ENCODE data around the gene GJC2. TPM values are rescaled to one million over a fixed set of nuclear protein-coding genes. Genes with fewer than 3 reads are reported as not detected.
"Not testable (repeated sequence)": the region's sequence is repeated elsewhere in the genome, so short reads cannot be mapped to it uniquely, and the experiment has no call there.

Gene GJC2
- total RNA-seq, 1 experiment from 2014 or later, result not detected

DNA sequence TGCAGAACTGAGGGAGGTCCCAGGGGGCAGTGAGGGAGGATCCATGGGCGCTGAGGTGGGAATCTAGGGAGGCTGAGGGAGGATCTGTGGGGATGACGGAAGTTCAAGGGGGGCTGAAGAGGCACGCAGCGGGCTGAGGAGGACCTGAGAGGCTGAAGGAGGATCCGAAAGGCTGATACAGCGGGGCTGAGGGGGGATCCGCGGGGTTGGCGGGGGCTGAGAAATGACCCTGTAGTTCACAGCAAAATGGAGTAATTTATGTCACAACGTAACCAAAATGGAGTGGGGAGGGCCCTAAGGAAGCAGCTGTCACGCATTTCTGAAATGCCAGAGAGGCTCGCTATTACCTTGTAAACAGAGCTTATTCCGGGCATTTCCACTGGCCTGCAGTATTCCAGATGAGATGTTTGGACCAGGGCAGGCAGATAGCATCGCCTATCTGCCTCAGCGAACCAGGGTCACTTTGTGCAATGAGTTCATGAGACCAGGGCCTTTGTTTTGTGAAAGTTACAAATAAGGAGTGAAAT lies 39.7 kb upstream of the GJC2 start:
- Histone ChIP-seq H3K79me2 (ENCODE audit: low read length) (peaks cover 27% of the 10 kb centered on the region), H3K27me3 (ENCODE audit: low read length) (no peaks in the 10 kb centered on the region), H3K4me2 (ENCODE audit: low read depth, low read length, poor library complexity, severe bottlenecking) (peak overlapping the region; percentile 87), H3K27ac (ENCODE audit: low read length) (peak overlapping the region; percentile 19; the same call in 1 of the 2 replicates), H3K9me3 (ENCODE audit: low read length) (no peaks in the 10 kb centered on the region), H4K20me1 (ENCODE audit: insufficient read depth, low read depth, low read length) (no peaks in the 10 kb centered on the region), H3K36me3 (ENCODE audit: insufficient read depth, low read length) (peaks cover 9% of the 10 kb centered on the region; the same call in 1 of the 2 replicates), H3K9me2 (replicated peaks; ENCODE audit: insufficient read depth, low read length) (no peaks in the 10 kb centered on the region), H3K4me3 (ENCODE audit: low read length) (peak overlapping the region; percentile 87), H3K4me1 (ENCODE audit: low read length) (peaks cover 19% of the 10 kb centered on the region), H3K9ac (ENCODE audit: low read length) (peak overlapping the region; percentile 84), H2AFZ (ENCODE audit: low read length) (peak overlapping the region; percentile 52; the same call in 1 of the 2 replicates)
- DNase-seq, result no peak

GRCh38 chr1:228110556-228110955 lies 39.2 kb upstream of the GJC2 start:
- Histone ChIP-seq H3K36me3 (ENCODE audit: insufficient read depth, low read length) (peaks cover 8% of the 10 kb centered on the region; the same call in 1 of the 2 replicates), H3K4me1 (ENCODE audit: low read length) (peaks cover 19% of the 10 kb centered on the region), H3K79me2 (ENCODE audit: low read length) (peaks cover 31% of the 10 kb centered on the region), H3K9me2 (replicated peaks; ENCODE audit: insufficient read depth, low read length) (no peaks in the 10 kb centered on the region), H4K20me1 (ENCODE audit: insufficient read depth, low read depth, low read length) (no peaks in the 10 kb centered on the region), H3K27ac (ENCODE audit: low read length) (no peak overlapping the region; the same call in 1 of the 2 replicates), H3K9me3 (ENCODE audit: low read length) (no peaks in the 10 kb centered on the region), H3K4me3 (ENCODE audit: low read length) (no peak overlapping the region), H3K27me3 (ENCODE audit: low read length) (no peaks in the 10 kb centered on the region), H2AFZ (ENCODE audit: low read length) (no peak overlapping the region), H3K9ac (ENCODE audit: low read length) (no peak overlapping the region), H3K4me2 (ENCODE audit: low read depth, low read length, poor library complexity, severe bottlenecking) (no peak overlapping the region)
- DNase-seq, result no peak

DNA sequence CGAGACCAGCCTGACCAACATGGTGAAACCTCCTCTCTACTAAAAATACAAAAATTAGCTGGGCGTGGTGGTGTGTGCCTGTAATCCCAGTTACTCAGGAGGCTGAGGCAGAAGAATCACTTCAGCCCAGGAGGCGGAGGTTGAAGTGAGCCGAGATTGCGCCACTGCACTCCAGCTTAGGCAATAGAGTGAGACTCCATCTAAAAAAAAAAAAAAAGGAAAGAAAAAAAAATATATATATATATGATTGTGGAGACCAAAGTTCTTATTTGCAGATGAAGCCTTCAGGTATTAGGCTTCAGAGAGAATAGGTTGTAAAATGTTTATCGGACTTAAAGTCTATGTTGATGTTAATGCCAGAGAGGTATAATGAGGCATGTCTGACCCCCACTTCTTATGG lies 38.4 kb upstream of the GJC2 start:
- DNase-seq; H3K4me3 ChIP-seq (ENCODE audit: low read length); H3K9me3 ChIP-seq (ENCODE audit: low read length); H3K27ac ChIP-seq (ENCODE audit: low read length); H2AFZ ChIP-seq (ENCODE audit: low read length); H3K9me2 ChIP-seq (replicated peaks; ENCODE audit: insufficient read depth, low read length); H3K27me3 ChIP-seq (ENCODE audit: low read length); H3K36me3 ChIP-seq (ENCODE audit: insufficient read depth, low read length); H3K9ac ChIP-seq (ENCODE audit: low read length); H4K20me1 ChIP-seq (ENCODE audit: insufficient read depth, low read depth, low read length); H3K4me2 ChIP-seq (ENCODE audit: low read depth, low read length, poor library complexity, severe bottlenecking): not testable (repeated sequence)
- peaks cover 19% of the 10 kb centered on the region for H3K4me1 ChIP-seq (ENCODE audit: low read length)
- peaks cover 37% of the 10 kb centered on the region for H3K79me2 ChIP-seq (ENCODE audit: low read length)

GRCh38 chr1:228112167-228112566 lies 37.6 kb upstream of the GJC2 start:
- H3K4me3 ChIP-seq (ENCODE audit: low read length), result no peak overlapping the region
- no peaks in the 10 kb centered on the region for H3K27me3 ChIP-seq (ENCODE audit: low read length)
- no peak overlapping the region for H2AFZ ChIP-seq (ENCODE audit: low read length)

DNA sequence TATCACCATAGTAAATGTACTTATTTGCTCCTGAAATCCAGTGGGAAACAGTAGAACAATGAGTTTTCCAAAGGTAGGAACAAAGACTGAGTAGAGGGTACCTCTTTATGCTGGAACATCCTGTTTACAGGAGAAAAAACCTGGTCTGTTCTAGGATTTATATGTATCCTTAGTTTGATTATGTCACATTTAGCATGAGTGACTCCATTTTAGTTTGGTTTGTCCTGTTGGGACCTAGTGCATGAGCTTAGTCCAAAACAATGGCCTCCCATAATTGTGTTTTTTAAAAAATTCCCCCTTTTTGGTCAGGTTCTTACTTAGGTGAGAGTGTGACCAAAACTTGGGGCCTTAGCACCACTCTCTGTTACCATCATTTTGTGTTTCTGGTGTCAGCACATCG lies 37.1 kb upstream of the GJC2 start:
- Histone ChIP-seq H3K27me3 (ENCODE audit: low read length) (no peaks in the 10 kb centered on the region), H3K9ac (ENCODE audit: low read length) (no peak overlapping the region)

More at GRCh38 chr1:228112167-228112566, 37.6 kb upstream of the GJC2 start:
- H3K9me2 ChIP-seq (replicated peaks; ENCODE audit: insufficient read depth, low read length), result no peaks in the 10 kb centered on the region
- no peak overlapping the region for H3K9ac ChIP-seq (ENCODE audit: low read length)
- H3K4me2 ChIP-seq (ENCODE audit: low read depth, low read length, poor library complexity, severe bottlenecking), result no peak overlapping the region
- H4K20me1 ChIP-seq (ENCODE audit: insufficient read depth, low read depth, low read length), result no peaks in the 10 kb centered on the region
- H3K4me1 ChIP-seq (ENCODE audit: low read length), result peaks cover 19% of the 10 kb centered on the region
- peaks cover 42% of the 10 kb centered on the region for H3K79me2 ChIP-seq (ENCODE audit: low read length)
- no peaks in the 10 kb centered on the region; the same call in 1 of the 2 replicates for H3K36me3 ChIP-seq (ENCODE audit: insufficient read depth, low read length)
- no peak overlapping the region for H3K27ac ChIP-seq (ENCODE audit: low read length)
- H3K9me3 ChIP-seq (ENCODE audit: low read length), result no peaks in the 10 kb centered on the region
- no peak for DNase-seq

DNA sequence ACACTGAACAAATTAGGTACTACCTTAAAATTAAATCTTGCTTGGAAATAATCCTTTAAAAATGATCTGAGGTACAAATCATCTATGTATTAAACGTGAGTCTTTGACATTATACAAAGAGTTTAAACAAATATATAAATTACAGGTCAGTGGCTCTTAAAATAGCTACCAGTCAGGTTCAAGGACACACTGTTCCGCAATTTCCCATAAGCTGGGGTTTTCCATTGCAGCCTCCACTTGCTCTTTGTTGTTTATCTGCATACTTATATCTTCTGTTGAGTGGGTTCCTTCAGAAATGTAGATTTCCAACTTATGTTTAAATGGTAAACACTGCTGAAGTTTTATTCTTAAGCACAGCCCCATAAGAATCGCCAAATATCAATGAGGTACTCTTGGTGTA lies 34.9 kb upstream of the GJC2 start:
- Histone ChIP-seq H3K4me2 (ENCODE audit: low read depth, low read length, poor library complexity, severe bottlenecking) (no peak overlapping the region), H2AFZ (ENCODE audit: low read length) (no peak overlapping the region), H3K4me3 (ENCODE audit: low read length) (no peak overlapping the region)

More for the DNA sequence above, 37.1 kb upstream of the GJC2 start:
- no peaks in the 10 kb centered on the region for H3K9me2 ChIP-seq (replicated peaks; ENCODE audit: insufficient read depth, low read length)
- H3K27ac ChIP-seq (ENCODE audit: low read length), result no peak overlapping the region
- H3K36me3 ChIP-seq (ENCODE audit: insufficient read depth, low read length), result peaks cover 3% of the 10 kb centered on the region; the same call in 1 of the 2 replicates
- no peaks in the 10 kb centered on the region for H3K9me3 ChIP-seq (ENCODE audit: low read length)
- peaks cover 44% of the 10 kb centered on the region for H3K79me2 ChIP-seq (ENCODE audit: low read length)
- no peaks in the 10 kb centered on the region for H4K20me1 ChIP-seq (ENCODE audit: insufficient read depth, low read depth, low read length)
- no peak overlapping the region for H3K4me3 ChIP-seq (ENCODE audit: low read length)
- H3K4me1 ChIP-seq (ENCODE audit: low read length), result peaks cover 17% of the 10 kb centered on the region
- H3K4me2 ChIP-seq (ENCODE audit: low read depth, low read length, poor library complexity, severe bottlenecking), result no peak overlapping the region
- no peak overlapping the region for H2AFZ ChIP-seq (ENCODE audit: low read length)
- DNase-seq, result no peak

GRCh38 chr1:228117335-228117734 lies 32.4 kb upstream of the GJC2 start:
- H3K9me2 ChIP-seq (replicated peaks; ENCODE audit: insufficient read depth, low read length), result no peaks in the 10 kb centered on the region
- H2AFZ ChIP-seq (ENCODE audit: low read length), result no peak overlapping the region
- H3K27ac ChIP-seq (ENCODE audit: low read length), result no peak overlapping the region
- peaks cover 58% of the 10 kb centered on the region for H3K79me2 ChIP-seq (ENCODE audit: low read length)
- H3K4me2 ChIP-seq (ENCODE audit: low read depth, low read length, poor library complexity, severe bottlenecking), result no peak overlapping the region
- H3K36me3 ChIP-seq (ENCODE audit: insufficient read depth, low read length), result peaks cover 27% of the 10 kb centered on the region
- H3K9ac ChIP-seq (ENCODE audit: low read length), result no peak overlapping the region
- peaks cover 22% of the 10 kb centered on the region for H3K4me1 ChIP-seq (ENCODE audit: low read length)
- H4K20me1 ChIP-seq (ENCODE audit: insufficient read depth, low read depth, low read length), result no peaks in the 10 kb centered on the region
- no peaks in the 10 kb centered on the region for H3K9me3 ChIP-seq (ENCODE audit: low read length)
- no peaks in the 10 kb centered on the region for H3K27me3 ChIP-seq (ENCODE audit: low read length)
- no peak for DNase-seq
- H3K4me3 ChIP-seq (ENCODE audit: low read length), result no peak overlapping the region

More for the DNA sequence above, 34.9 kb upstream of the GJC2 start:
- no peaks in the 10 kb centered on the region for H3K9me3 ChIP-seq (ENCODE audit: low read length)
- peaks cover 46% of the 10 kb centered on the region for H3K79me2 ChIP-seq (ENCODE audit: low read length)
- DNase-seq, result no peak
- H4K20me1 ChIP-seq (ENCODE audit: insufficient read depth, low read depth, low read length), result no peaks in the 10 kb centered on the region
- H3K27ac ChIP-seq (ENCODE audit: low read length), result no peak overlapping the region
- H3K36me3 ChIP-seq (ENCODE audit: insufficient read depth, low read length), result peaks cover 21% of the 10 kb centered on the region
- H3K27me3 ChIP-seq (ENCODE audit: low read length), result no peaks in the 10 kb centered on the region
- no peaks in the 10 kb centered on the region for H3K9me2 ChIP-seq (replicated peaks; ENCODE audit: insufficient read depth, low read length)
- no peak overlapping the region for H3K9ac ChIP-seq (ENCODE audit: low read length)
- H3K4me1 ChIP-seq (ENCODE audit: low read length), result peaks cover 5% of the 10 kb centered on the region

DNA sequence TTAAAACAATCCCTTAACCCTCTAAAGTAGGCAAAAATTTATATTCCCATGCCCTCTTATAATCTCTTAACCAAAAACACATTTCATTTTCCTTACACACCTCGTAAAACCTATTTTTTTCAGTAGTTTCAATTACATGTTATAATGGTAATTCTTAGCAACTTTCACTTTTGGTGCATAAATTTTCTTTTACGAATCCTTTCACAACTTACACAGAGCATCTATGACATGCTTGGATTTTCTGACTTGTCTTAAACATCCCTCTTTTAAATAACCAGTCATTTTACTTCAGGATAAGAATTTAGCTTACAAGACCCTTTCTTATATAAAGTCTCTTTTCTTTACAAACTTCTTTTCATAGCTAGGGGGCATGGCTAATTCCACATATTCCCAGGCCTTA lies 31.7 kb upstream of the GJC2 start:
- H3K9me3 ChIP-seq (ENCODE audit: low read length), result no peaks in the 10 kb centered on the region
- H3K9ac ChIP-seq (ENCODE audit: low read length), result no peak overlapping the region
- no peaks in the 10 kb centered on the region for H3K27me3 ChIP-seq (ENCODE audit: low read length)
- no peaks in the 10 kb centered on the region for H4K20me1 ChIP-seq (ENCODE audit: insufficient read depth, low read depth, low read length)
- peaks cover 27% of the 10 kb centered on the region for H3K36me3 ChIP-seq (ENCODE audit: insufficient read depth, low read length)
- DNase-seq, result peak; percentile 69
- H3K79me2 ChIP-seq (ENCODE audit: low read length), result peaks cover 58% of the 10 kb centered on the region
- H3K4me2 ChIP-seq (ENCODE audit: low read depth, low read length, poor library complexity, severe bottlenecking), result no peak overlapping the region
- no peak overlapping the region for H3K27ac ChIP-seq (ENCODE audit: low read length)
- no peaks in the 10 kb centered on the region for H3K9me2 ChIP-seq (replicated peaks; ENCODE audit: insufficient read depth, low read length)
- no peak overlapping the region for H2AFZ ChIP-seq (ENCODE audit: low read length)
- H3K4me1 ChIP-seq (ENCODE audit: low read length), result peaks cover 22% of the 10 kb centered on the region
- no peak overlapping the region for H3K4me3 ChIP-seq (ENCODE audit: low read length)
